Gastrocnemius medialis (tissue), 4 donors: Measurements from ENCODE around the gene BMPR1B. TPM values are rescaled to one million over a fixed set of nuclear protein-coding genes. Genes with fewer than 3 reads are reported as not detected.
"Not testable (repeated sequence)": the region's sequence is repeated elsewhere in the genome, so short reads cannot be mapped to it uniquely, and the experiment has no call there.

ENCODE experiments used
- ATAC-seq, 2 donors: fragments of 150-250 bp; one replicate each; pipeline ENCODE4 v1.9.1; 2016
- DNase-seq, 2 donors: peaks; one replicate each; pipeline ENCODE4 v3.0.0-alpha.2; 2019
- H3K27ac ChIP-seq, 4 donors: fragments of 200-600 bp; sonication (generic); 1 replicate in 1 of 4; 2 replicates in 3 of 4; pipeline ENCODE4 v1.5.1; 2016 to 2018; ENCODE audit warnings: mild to moderate bottlenecking in 2 of 4, moderate library complexity in 1 of 4
- H3K27me3 ChIP-seq, 3 donors: fragments of 200-600 bp; sonication (generic) in 2 of 3; 1 replicate in 1 of 3; 2 replicates in 2 of 3; pipeline versions ENCODE4 v1.5.1 to v1.6.0; 2016 to 2019; ENCODE audit warnings: mild to moderate bottlenecking in 1 of 3, moderate library complexity in 1 of 3
- H3K36me3 ChIP-seq, 2 donors: fragments of 200-600 bp; sonication (generic) in 1 of 2; one replicate each; pipeline ENCODE4 v1.5.1; 2017 to 2018
- H3K4me1 ChIP-seq, 2 donors: fragments of 200-600 bp; sonication (generic) in 1 of 2; one replicate each; pipeline ENCODE4 v1.5.1; 2016 to 2017; ENCODE audit warnings: mild to moderate bottlenecking in 2 of 2
- H3K4me3 ChIP-seq, 4 donors: fragments of 200-600 bp; sonication (generic) in 3 of 4; 1 replicate in 1 of 4; 2 replicates in 3 of 4; pipeline ENCODE4 v1.5.1; 2016 to 2019; ENCODE audit warnings: mild to moderate bottlenecking in 2 of 4
- H3K9me3 ChIP-seq, 3 donors: fragments of 200-600 bp; sonication (generic) in 2 of 3; 1 replicate in 1 of 3; 2 replicates in 2 of 3; pipeline ENCODE4 v1.5.1; 2016 to 2019
- CTCF ChIP-seq, 5 experiments: fragments of 450-650 bp in 3 of 5; fragments of 200-600 bp in 2 of 5; sonication (generic) in 2 of 5; IDR thresholded peaks in 4 of 5; conservative IDR thresholded peaks in 1 of 5; 1 replicate in 4 of 5; 2 replicates in 1 of 5; pipeline ENCODE4 v1.5.1; 2016 to 2019; ENCODE audit warnings: antibody characterized with exemption in 5 of 5, mild to moderate bottlenecking in 3 of 5, moderate library complexity in 3 of 5
- POLR2A ChIP-seq, 2 donors: fragments of 450-650 bp; IDR thresholded peaks; one replicate each; pipeline ENCODE4 v1.6.1; 2017; ENCODE audit warnings: antibody characterized with exemption in 2 of 2, mild to moderate bottlenecking in 2 of 2, moderate library complexity in 2 of 2
- in situ Hi-C, 4 donors: fragments of 200-750 bp; cut with MboI; loops; one replicate each; pipeline versions ENCODE4 v1.15.0 to v1.8.0; 2017; ENCODE audit warnings: low sequenced_read_pairs in 4 of 4
- intact Hi-C: fragments of 100-400 bp; cut with DNase I; formaldehyde crosslinking; loops from one replicate; pipeline ENCODE4 v1.15.1; 2023; ENCODE audit warnings: low total_unique reads
- total RNA-seq, 4 donors: library from RNA; depleted of rRNA; stranded (reverse); fragments of >200 nt; gene quantifications; one replicate each; pipeline versions ENCODE4 v1.1.0 to v1.2.3, GENCODE V29; 2016

The BMPR1B gene
- total RNA-seq, 4 donors from 2014 or later, result 0.92 to 6.9 (median 1.7) TPM

DNA sequence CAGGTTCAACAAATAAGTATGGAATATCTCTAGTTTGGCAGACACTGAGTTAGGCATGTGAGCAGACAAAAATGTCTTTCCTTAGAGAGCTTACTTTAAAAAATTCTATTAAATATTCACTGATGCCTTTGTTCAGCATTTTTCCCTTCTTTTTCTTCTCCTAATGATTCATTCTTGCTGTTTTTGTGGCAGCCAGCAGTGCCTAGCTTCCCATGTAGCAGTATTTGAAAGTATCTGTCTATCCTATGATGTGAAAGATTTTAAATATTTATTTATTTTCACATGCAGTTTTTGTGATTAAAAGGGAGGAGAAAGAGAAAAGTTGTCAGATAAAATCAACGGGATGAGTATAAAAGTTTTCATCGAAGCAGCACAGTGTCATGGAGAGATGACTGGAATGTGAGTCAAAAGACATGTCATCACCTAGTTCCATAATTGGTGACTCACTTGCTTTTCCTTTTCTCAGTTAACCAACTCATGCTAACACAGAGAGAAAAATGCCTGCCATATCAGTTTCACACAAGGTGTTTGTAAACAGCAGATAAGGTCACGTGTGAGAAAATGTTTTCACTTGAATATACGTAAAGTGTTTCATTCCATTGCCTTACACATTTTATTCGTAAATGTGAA, 69.8 kb downstream of the BMPR1B start:
- no peak for DNase-seq
- no peak for TF ChIP-seq POLR2A (IDR thresholded peaks at IDR 0.05)
- TF ChIP-seq CTCF (IDR thresholded peaks at IDR 0.05 in 4 of 5, conservative IDR thresholded peaks at IDR 0.05 in 1 of 5), result no peak
- H3K9me3 ChIP-seq, result no peaks in the 10 kb centered on the region
- ATAC-seq, result no peak
- H3K4me1 ChIP-seq, result no peaks in the 10 kb centered on the region
- no peaks in the 10 kb centered on the region for H3K36me3 ChIP-seq
- no peak overlapping the region for H3K27ac ChIP-seq
- intact Hi-C loops (no loop called here), in situ Hi-C loops (no loop called here)
- no peaks in the 10 kb centered on the region for H3K27me3 ChIP-seq
- H3K4me3 ChIP-seq, result no peak overlapping the region

- in situ Hi-C loops, result no loop called here
- H3K4me1 ChIP-seq, result no peaks in the 10 kb centered on the region
- H3K9me3 ChIP-seq, result no peaks in the 10 kb centered on the region
- H3K4me3 ChIP-seq, result no peak overlapping the region
- H3K27ac ChIP-seq, result no peak overlapping the region
- intact Hi-C loops, result no loop called here
- ATAC-seq (no peak), DNase-seq (no peak)
- no peaks in the 10 kb centered on the region for H3K36me3 ChIP-seq
- no peaks in the 10 kb centered on the region for H3K27me3 ChIP-seq
- TF ChIP-seq POLR2A (IDR thresholded peaks at IDR 0.05) (no peak), CTCF (IDR thresholded peaks at IDR 0.05 in 4 of 5, conservative IDR thresholded peaks at IDR 0.05 in 1 of 5) (no peak)
Observed at GRCh38 chr4:94828882-94829281, 71.1 kb downstream of the BMPR1B start.

GRCh38 chr4:94831607-94832006, 73.9 kb downstream of the BMPR1B start:
- TF ChIP-seq POLR2A (IDR thresholded peaks at IDR 0.05), result no peak
- no peak for TF ChIP-seq CTCF (IDR thresholded peaks at IDR 0.05 in 4 of 5, conservative IDR thresholded peaks at IDR 0.05 in 1 of 5)
- Histone ChIP-seq H3K27me3 (no peaks in the 10 kb centered on the region), H3K36me3 (no peaks in the 10 kb centered on the region), H3K27ac (no peak overlapping the region), H3K4me1 (no peaks in the 10 kb centered on the region), H3K9me3 (no peaks in the 10 kb centered on the region), H3K4me3 (no peak overlapping the region)
- in situ Hi-C loops, result no loop called here
- DNase-seq, result no peak
- ATAC-seq, result no peak
- intact Hi-C loops, result no loop called here

GRCh38 chr4:94832329-94832728, 74.6 kb downstream of the BMPR1B start:
- H3K27ac ChIP-seq, H3K4me3 ChIP-seq, H3K36me3 ChIP-seq, H3K9me3 ChIP-seq, intact Hi-C loops, in situ Hi-C loops, H3K4me1 ChIP-seq, ATAC-seq, H3K27me3 ChIP-seq, DNase-seq: not testable (repeated sequence)

DNA sequence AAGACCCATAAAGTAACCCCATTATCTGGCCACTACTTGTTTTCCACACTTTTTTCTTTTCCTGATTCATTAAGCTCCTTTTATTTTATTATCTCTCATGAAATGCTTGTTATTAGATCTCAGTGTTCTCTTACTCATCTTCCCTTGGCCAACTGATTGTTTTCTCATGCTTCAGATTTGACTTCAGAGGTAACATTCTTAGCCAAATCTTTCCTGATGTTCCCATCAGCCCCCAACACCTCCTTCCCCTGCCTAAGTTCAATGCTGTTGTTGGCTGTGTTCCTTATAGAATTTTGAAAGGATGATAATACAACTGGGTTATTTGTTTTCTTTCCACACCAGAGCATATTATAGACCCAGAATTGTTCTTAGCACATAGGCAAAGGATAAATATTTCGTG, 75.6 kb downstream of the BMPR1B start:
- H3K36me3 ChIP-seq, result no peaks in the 10 kb centered on the region
- no peaks in the 10 kb centered on the region for H3K9me3 ChIP-seq
- no peak for DNase-seq
- intact Hi-C loops, result no loop called here
- H3K27ac ChIP-seq, result no peak overlapping the region
- no peak overlapping the region for H3K4me3 ChIP-seq
- in situ Hi-C loops, result no loop called here
- no peak for ATAC-seq
- H3K27me3 ChIP-seq, result no peaks in the 10 kb centered on the region
- H3K4me1 ChIP-seq, result no peaks in the 10 kb centered on the region
- TF ChIP-seq CTCF (IDR thresholded peaks at IDR 0.05 in 4 of 5, conservative IDR thresholded peaks at IDR 0.05 in 1 of 5), result no peak
- TF ChIP-seq POLR2A (IDR thresholded peaks at IDR 0.05), result no peak
